SK-N-SH (cell line): ENCODE results near the gene FAT3.

Experiments used
- CTCF ChIP-seq: fragments of 200-600 bp; sonication (generic); IDR thresholded peaks from 2 replicates; pipeline ENCODE4 v1.6.1; 2017; ENCODE audit warnings: antibody characterized with exemption, mild to moderate bottlenecking, moderate library complexity
- EZH2phosphoT487 ChIP-seq: fragments of 200-600 bp; sonication (generic); IDR thresholded peaks from 2 replicates; pipeline ENCODE4 v1.6.1; 2017; ENCODE audit warnings: low read depth, mixed run types, mild to moderate bottlenecking, antibody characterized with exemption, moderate library complexity, borderline replicate concordance
- FOXJ3 ChIP-seq: sonication (generic); formaldehyde crosslinking; IDR thresholded peaks from 2 replicates; pipeline ENCODE4 v1.5.1; 2020; ENCODE audit warnings: mild to moderate bottlenecking, missing genetic modification reagents
- FOXM1 ChIP-seq: IDR thresholded peaks from 2 replicates; pipeline ENCODE4 v1.4.0; 2012; ENCODE audit warnings: low read depth, mild to moderate bottlenecking
- GABPA ChIP-seq: IDR thresholded peaks from 2 replicates; pipeline ENCODE4 v1.4.0; 2012; ENCODE audit warnings: low read depth, mild to moderate bottlenecking
- NFIC ChIP-seq: IDR thresholded peaks from 2 replicates; pipeline ENCODE4 v1.4.0; 2012; ENCODE audit warnings: borderline replicate concordance
- POLR2AphosphoS5 ChIP-seq: IDR thresholded peaks from 2 replicates; pipeline ENCODE4 v1.6.1; 2012; ENCODE audit warnings: low read depth, low read length
- TAF1 ChIP-seq: IDR thresholded peaks from 2 replicates; pipeline ENCODE4 v1.6.1; 2012; ENCODE audit warnings: low read depth, mild to moderate bottlenecking, low read length, moderate library complexity, borderline replicate concordance
- TCF12 ChIP-seq: IDR thresholded peaks from 2 replicates; pipeline ENCODE4 v1.4.0; 2012
- USF1 ChIP-seq: IDR thresholded peaks from 2 replicates; pipeline ENCODE4 v1.4.0; 2012; ENCODE audit warnings: low read depth, borderline replicate concordance
- ZBTB33 ChIP-seq: IDR thresholded peaks from 2 replicates; pipeline ENCODE4 v1.4.0; 2012; ENCODE audit warnings: low read depth, borderline replicate concordance

- no peak for TF ChIP-seq ZBTB33
- TF ChIP-seq CTCF: no peak
- TF ChIP-seq FOXM1: no peak
- TF ChIP-seq FOXJ3 (CRISPR knock-in tag): no peak
- TF ChIP-seq NFIC: no peak
- TF ChIP-seq GABPA: no peak
- no peak for TF ChIP-seq EZH2phosphoT487
- TF ChIP-seq USF1: no peak
- no peak for TF ChIP-seq TAF1
- TF ChIP-seq POLR2AphosphoS5: no peak
- no peak for TF ChIP-seq TCF12
Observed at GRCh38 chr11:92245700-92246271, 21.2 kb downstream of the FAT3 start.
